ENCODE measurements around the gene ABHD14A.

DNA sequence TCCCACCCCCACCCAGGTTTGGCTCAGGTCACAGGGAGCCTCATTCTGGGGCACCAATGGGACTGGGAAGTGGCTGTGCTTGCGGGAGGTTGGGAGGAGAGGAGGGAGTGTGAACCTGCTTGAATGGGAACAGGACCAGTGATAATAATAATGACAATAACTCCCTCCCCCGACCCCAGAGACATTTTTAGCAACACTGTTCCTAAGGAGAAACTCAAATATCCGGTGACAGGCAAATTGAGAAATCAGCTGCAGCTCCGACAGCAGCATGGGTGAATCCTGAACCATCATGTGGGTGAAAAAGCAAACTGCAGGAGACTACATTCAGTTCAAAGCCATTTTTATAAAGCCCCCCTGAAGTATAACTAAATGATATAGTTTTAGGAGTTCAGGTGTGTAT is 32.4 kb downstream of the ABHD14A start:
- TF ChIP-seq CTCF (conservative IDR thresholded peaks at IDR 0.05 in 1 of 2, IDR thresholded peaks at IDR 0.05 in 1 of 2; ENCODE audit: extremely low read depth in 1 of 2, insufficient read depth in 1 of 2, low read depth in 1 of 2, low read length in 2 of 2), result no peak
- no peak for TF ChIP-seq EZH2 (IDR thresholded peaks at IDR 0.05; ENCODE audit: borderline replicate concordance, low read length)

Data from mammary epithelial cell (primary cell).